NT2/D1 (cell line): ENCODE results near the gene PSMD12.

Source experiments
- DNase-seq: peaks from one replicate; pipeline ENCODE4 v3.0.0-alpha.2; 2011; ENCODE audit warnings: low read depth, low spot score
- H3K27me3 ChIP-seq: 2 replicates; pipeline ENCODE4 v1.6.0; 2011; ENCODE audit warnings: mild to moderate bottlenecking; ENCODE audit not compliant: insufficient read length, insufficient read depth
- H3K36me3 ChIP-seq: 2 replicates; pipeline ENCODE4 v1.6.1; 2011; ENCODE audit warnings: mild to moderate bottlenecking, low read length, mixed read lengths; ENCODE audit not compliant: insufficient read depth, insufficient read length
- H3K4me1 ChIP-seq: 2 replicates; pipeline ENCODE4 v1.5.1; 2011; ENCODE audit not compliant: insufficient read depth, insufficient read length
- H3K4me3 ChIP-seq: 2 replicates; pipeline ENCODE4 v1.5.1; 2011; ENCODE audit warnings: low read depth; ENCODE audit not compliant: insufficient read length
- H3K9ac ChIP-seq: 2 replicates; pipeline ENCODE4 v1.6.0; 2011; ENCODE audit warnings: low read depth; ENCODE audit not compliant: insufficient read length
- H3K9me3 ChIP-seq: 2 replicates; pipeline ENCODE4 v1.5.1; 2011; ENCODE audit warnings: mild to moderate bottlenecking, low read length; ENCODE audit not compliant: insufficient read depth
- SUZ12 ChIP-seq: IDR thresholded peaks from 2 replicates; pipeline ENCODE4 v1.6.1; 2011; ENCODE audit not compliant: insufficient read length, insufficient read depth; ENCODE audit errors: extremely low read depth
- YY1 ChIP-seq: IDR thresholded peaks from 2 replicates; pipeline ENCODE4 v1.6.1; 2011; ENCODE audit not compliant: insufficient read length, insufficient read depth
- ZNF274 ChIP-seq: IDR thresholded peaks from 2 replicates; pipeline ENCODE4 v1.6.1; 2011; ENCODE audit warnings: mild to moderate bottlenecking, low read depth, low read length

Gene PSMD12

GRCh38 chr17:67376415-67376736, 10.0 kb upstream of the PSMD12 start:
- Histone ChIP-seq H3K4me1 (no peaks in the 10 kb centered on the region), H3K36me3 (peaks cover 5% of the 10 kb centered on the region), H3K9me3 (peaks cover 15% of the 10 kb centered on the region; the same call in 1 of the 2 replicates), H3K27me3 (no peaks in the 10 kb centered on the region), H3K4me3 (peak overlapping the region; percentile 76), H3K9ac (peak overlapping the region; percentile 94)
- TF ChIP-seq ZNF274: no peak
- TF ChIP-seq YY1: no peak
- TF ChIP-seq SUZ12: no peak
- no peak for DNase-seq

- no peaks in the 10 kb centered on the region for H3K4me1 ChIP-seq
- H3K36me3 ChIP-seq: peaks cover 5% of the 10 kb centered on the region
- H3K27me3 ChIP-seq: no peaks in the 10 kb centered on the region
- peaks cover 15% of the 10 kb centered on the region; the same call in 1 of the 2 replicates for H3K9me3 ChIP-seq
- H3K4me3 ChIP-seq: no peak overlapping the region
- TF ChIP-seq SUZ12: no peak
- no peak for TF ChIP-seq ZNF274
- no peak for TF ChIP-seq YY1
- H3K9ac ChIP-seq: no peak overlapping the region
- DNase-seq: no peak
These were observed 9.3 kb upstream of the PSMD12 start for GRCh38 chr17:67375716-67376115.

- Histone ChIP-seq H3K36me3 (peaks cover 5% of the 10 kb centered on the region), H3K27me3 (no peaks in the 10 kb centered on the region), H3K9me3 (peaks cover 13% of the 10 kb centered on the region; the same call in 1 of the 2 replicates), H3K4me3 (no peak overlapping the region), H3K9ac (no peak overlapping the region), H3K4me1 (no peaks in the 10 kb centered on the region)
- DNase-seq: no peak
- TF ChIP-seq YY1 (no peak), ZNF274 (no peak), SUZ12 (no peak)
These were observed 8.7 kb upstream of the PSMD12 start for GRCh38 chr17:67375054-67375427.

- DNase-seq: no peak
- no peak overlapping the region for H3K4me3 ChIP-seq
- peaks cover 3% of the 10 kb centered on the region for H3K36me3 ChIP-seq
- H3K4me1 ChIP-seq: no peaks in the 10 kb centered on the region
- no peaks in the 10 kb centered on the region for H3K27me3 ChIP-seq
- H3K9ac ChIP-seq: no peak overlapping the region
- TF ChIP-seq SUZ12 (no peak), YY1 (no peak), ZNF274 (no peak)
- H3K9me3 ChIP-seq: peaks cover 7% of the 10 kb centered on the region; the same call in 1 of the 2 replicates
These were observed 8.1 kb upstream of the PSMD12 start for GRCh38 chr17:67374329-67375053.

- Histone ChIP-seq H3K4me3 (no peak overlapping the region), H3K9me3 (no peaks in the 10 kb centered on the region), H3K9ac (no peak overlapping the region), H3K4me1 (no peaks in the 10 kb centered on the region), H3K27me3 (no peaks in the 10 kb centered on the region), H3K36me3 (no peaks in the 10 kb centered on the region)
- no peak for TF ChIP-seq ZNF274
- no peak for TF ChIP-seq YY1
- DNase-seq: no peak
These were observed 6.4 kb upstream of the PSMD12 start for GRCh38 chr17:67372751-67373150.

- Histone ChIP-seq H3K36me3 (peaks cover 8% of the 10 kb centered on the region), H3K9ac (no peak overlapping the region), H3K9me3 (no peaks in the 10 kb centered on the region), H3K4me3 (no peak overlapping the region), H3K27me3 (no peaks in the 10 kb centered on the region), H3K4me1 (no peaks in the 10 kb centered on the region)
- DNase-seq: no peak
- TF ChIP-seq YY1: no peak
- no peak for TF ChIP-seq ZNF274
- no peak for TF ChIP-seq SUZ12
These were observed 3.3 kb upstream of the PSMD12 start for GRCh38 chr17:67369676-67370075.

GRCh38 chr17:67365738-67366192, 612 bp downstream of the PSMD12 start:
- Histone ChIP-seq H3K27me3 (no peaks in the 10 kb centered on the region), H3K4me1 (no peaks in the 10 kb centered on the region), H3K9ac (peak overlapping the region; percentile 99), H3K9me3 (no peaks in the 10 kb centered on the region), H3K36me3 (peaks cover 38% of the 10 kb centered on the region), H3K4me3 (peak overlapping the region; percentile 98)
- TF ChIP-seq ZNF274 (no peak), YY1 (no peak), SUZ12 (no peak)
- no peak for DNase-seq
